HTERT RPE-1 (cell line): ENCODE results near the gene FRMPD4.
"Not testable (repeated sequence)": the region's sequence is repeated elsewhere in the genome, so short reads cannot be mapped to it uniquely, and the experiment has no call there.

Experiments used
- in situ Hi-C: fragments of 300-500 bp; cut with MboI; formaldehyde crosslinking; loops from 4 replicates; pipeline ENCODE4 v1.14.3; 2020; ENCODE audit warnings: low sequenced_read_pairs

Gene FRMPD4

DNA sequence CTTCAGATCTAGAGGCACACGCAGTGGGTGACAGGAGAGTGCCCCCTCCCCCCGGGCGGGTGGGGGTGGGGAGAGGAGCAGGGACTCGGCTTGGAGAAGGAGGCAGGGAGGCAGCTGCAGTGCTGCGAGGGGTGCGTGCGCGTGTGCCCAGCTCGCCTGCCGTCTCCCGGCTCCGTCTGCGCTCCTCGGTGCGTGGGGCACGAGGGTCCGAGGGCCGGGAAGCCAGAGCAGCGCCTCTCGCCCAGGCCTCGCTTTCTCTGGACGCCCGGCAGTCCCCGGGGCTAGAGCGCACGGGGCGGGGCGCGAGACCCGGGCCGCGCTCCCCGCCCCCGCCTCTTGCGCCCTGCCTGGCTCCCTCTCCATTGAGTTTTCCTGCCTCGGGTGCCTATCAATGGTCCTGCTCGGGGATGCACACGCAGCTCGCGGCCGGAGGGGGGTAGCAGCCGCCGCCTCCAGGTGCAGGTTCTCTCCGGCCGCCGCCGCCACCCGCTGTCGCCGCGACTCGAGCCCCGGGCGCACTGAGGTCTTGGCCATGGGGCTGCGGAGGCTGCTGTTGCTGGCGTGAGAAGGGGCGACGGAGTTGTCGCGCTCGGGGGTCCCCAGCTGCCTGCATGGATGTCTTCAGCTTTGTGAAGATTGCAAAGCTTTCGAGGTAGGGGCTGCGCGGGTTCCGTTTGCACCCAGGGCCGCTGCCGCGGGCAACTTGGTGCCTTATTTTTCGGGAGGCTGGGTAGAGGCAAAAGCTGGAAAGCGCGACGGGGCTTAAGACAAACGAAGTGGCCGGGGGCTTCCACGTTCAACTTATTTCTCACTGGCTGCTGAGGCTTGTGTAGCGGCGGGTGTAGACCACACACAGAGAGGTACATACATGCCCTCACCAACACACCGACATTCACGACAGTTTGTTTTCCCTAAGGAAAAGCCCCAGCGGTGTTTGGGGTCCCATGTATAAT, at the start of gene FRMPD4:
Gene FRMPD4, plus strand, starts transcription at position 113 of the 953 bp plus-strand sequence. Its CDS starts 499 bp downstream, at position 612.
- in situ Hi-C loops, result no loop called here

DNA sequence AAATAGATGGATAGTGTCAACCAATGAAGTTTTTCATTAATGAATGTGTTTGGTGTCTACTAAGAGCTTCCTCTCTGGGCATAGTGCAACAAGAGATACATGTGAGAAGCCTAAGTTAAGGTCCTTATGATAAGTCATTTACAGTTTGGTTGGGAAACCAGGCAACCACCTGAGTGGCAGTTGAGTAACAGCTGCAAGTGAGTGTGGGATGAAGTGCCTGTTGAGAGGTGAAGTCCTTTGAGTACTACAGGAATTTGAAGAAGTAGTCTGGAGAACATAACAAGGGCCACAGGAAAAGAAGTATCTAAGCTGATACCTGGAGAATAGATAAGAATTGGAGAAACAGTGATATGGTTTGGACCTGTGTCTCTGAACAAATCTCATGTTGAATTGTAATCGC, 48.5 kb upstream of the FRMPD4 start:
- in situ Hi-C loops, result no loop called here

DNA sequence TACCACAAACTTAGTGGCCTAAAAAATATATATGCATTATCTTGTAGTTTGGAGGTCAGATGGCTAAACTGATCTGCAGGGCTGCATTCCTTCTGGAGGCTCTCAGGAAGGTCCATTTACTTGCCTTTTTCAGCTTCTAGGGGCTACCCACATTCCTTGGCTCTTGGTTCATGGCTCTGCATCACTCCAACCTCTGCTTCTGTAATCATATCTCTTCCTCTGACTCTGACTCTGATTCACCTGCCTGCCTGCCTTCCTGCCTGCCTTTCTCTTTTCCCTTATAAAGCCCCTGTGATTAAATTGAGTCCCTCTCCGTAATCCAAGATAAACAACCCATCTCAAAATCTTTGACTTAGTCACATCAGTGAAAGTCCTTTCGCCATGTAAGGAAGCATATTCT, 25.0 kb upstream of the FRMPD4 start:
- in situ Hi-C loops, result no loop called here

DNA sequence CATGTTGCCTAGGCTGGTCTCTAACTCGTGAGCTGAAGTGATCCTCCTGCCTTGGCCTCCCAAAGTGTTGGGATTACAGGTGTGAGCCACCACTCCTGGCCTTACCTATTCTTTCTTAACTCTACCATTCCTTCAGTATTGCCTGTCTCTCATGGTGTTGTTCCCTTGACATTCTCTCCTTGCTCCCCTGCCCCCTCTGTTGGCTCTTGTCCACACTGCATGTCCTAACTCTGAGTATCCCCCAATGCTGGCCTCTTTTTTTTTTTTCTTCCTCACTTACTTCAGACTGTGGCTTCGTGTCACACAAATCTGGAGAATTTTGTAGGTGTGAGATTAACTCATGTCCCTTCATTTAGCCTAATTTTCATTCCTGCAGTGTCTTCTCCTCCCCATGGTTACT, 22.9 kb upstream of the FRMPD4 start:
- in situ Hi-C loops, result no loop called here

DNA sequence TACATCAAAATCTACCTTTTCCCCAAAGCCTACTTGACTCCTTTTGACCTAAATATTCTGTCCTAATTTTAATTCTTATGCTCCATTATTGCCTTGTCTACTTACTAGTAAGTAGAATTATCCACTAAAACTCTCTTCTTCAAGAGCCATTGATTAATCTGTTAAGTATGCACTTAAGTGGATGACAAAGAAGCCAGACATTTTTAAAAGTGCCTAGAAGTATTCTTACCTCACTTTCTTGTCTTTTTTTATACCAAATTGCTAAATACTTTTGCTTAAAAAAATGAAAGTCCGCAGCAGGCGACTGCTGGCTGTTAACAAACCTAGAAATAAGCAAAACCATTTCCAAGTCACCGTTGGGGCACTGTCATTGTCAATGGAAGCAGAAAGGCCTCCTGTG, 20.1 kb upstream of the FRMPD4 start:
- in situ Hi-C loops, result no loop called here

DNA sequence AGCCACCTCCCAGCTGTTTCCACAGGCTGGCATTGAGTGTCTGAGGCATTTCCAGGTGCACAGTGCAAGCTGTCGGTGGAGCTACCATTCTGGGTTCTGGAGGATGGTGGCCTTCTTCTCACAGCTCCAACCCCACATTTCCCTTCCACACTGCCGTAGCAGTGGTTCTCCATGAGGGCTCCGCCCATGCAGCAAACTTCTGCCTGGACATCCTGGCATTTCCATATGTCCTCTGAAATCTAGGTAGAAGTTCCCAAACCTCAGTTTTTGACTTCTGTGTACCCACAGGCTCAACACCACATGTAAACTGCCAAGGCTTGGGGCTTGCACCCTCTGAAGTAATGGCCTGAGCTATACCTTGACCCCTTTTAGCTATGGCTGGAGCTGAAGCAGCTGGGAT, 10.3 kb upstream of the FRMPD4 start:
- in situ Hi-C loops, result no loop called here

DNA sequence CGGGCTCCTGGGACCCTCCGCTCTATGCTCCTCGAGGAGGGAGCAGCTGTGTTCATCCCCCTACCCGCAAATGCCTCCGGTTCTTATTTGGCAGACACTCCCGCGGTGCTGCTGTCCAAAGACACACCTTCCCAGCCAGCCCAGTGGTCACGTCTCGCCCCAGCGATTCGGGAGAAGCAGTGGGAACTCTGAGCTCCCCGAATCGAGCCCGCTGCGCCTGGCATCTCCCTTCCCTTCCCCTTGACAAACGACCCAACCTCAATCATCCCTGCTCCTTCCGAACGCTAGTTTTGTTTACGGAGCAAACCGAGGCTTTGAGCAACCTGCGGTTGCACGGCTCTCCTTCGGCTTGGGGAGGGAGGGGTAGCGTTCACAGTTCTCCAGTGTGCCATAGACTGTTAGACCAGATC, 317 bp upstream of the FRMPD4 start:
- in situ Hi-C loops, result no loop called here

DNA sequence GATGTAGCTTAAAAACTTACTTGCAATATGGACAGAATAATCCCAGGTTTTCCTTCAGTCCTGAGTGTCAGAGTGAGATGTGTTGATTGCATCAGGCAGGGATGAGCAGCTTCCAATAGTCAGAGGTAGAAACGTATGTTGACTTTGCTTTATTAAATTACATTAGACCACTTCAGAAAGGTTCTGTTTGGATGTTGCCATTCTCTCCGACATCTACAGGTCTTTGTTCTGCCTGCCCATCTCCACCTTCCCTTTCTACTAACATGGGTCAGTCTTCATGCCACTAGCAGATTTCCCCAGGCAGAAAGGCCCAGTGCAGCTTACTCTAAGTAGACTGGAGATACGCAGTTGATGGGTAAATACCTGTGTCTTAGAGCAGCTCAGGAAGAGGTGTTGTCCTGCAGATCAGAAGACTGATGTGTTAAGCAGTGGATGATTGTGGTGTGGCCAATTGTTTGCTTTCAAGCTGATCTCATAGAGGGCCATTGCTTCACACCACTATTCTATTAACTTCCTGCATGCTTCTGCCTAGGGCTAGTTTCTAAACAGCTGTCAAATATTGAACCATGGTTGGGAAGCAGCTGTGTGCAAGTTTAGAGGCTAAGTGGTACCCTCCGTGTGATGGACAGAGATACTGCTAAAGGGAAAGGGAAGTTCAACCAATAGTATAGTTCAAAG, 1.8 kb downstream of the FRMPD4 start:
- in situ Hi-C loops, result no loop called here

DNA sequence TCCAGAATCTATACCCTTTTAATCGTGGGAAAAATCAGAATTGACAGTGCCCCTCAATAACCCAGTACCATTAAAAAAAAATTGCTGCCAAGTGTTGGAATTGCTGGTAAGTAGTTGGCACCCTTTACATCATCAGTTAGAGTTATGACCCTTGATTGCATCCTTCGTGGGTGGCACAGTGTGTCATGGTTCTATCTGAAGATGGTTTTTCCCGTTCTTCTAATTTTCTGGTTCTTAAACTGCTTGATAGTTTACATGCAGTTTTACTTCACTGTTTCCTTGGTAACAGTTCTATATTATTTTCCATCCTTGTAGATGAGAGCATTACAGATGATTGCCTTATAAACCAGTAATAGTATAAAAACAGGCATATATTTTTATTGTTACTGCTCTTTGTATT, 3.2 kb downstream of the FRMPD4 start:
- in situ Hi-C loops, result no loop called here

DNA sequence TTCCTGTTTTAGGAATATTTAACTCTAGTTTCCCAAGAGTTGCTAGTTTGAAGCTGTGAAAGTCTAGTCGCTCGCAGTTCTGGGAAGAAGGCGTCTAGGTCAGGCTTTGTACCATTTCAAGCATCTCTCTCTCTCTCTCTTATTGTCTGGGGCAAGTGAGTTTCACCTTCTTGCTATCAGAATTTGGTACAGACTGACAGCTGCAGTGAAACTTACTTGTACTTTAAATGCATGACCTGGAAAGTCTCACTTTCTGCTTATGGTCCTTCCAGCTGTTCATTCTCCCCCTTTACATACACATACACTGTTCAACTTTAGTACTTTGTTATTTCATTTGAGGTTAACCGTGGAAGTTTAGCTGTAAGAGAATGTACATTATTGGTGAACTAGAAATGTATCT, 4.4 kb downstream of the FRMPD4 start:
- in situ Hi-C loops, result no loop called here

DNA sequence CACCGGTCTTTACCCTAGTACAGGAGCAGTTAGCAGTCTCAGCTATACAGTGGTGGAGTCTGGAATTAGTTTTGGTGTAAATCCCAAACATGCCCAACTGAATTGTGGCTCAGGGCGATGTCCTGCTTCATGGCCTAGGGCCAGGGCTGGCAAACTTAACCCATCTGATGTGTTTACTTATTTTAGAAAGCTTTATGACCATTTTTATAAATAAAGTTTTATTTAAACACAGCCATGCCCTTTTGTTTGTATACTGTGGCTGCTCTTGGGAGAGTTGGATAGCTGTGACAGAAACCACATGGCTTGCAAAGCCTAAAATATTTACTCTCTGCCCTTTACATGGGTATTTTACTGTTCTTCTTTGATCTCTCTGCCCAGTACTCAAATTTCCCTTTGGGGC, 7.1 kb downstream of the FRMPD4 start:
- in situ Hi-C loops, result no loop called here

DNA sequence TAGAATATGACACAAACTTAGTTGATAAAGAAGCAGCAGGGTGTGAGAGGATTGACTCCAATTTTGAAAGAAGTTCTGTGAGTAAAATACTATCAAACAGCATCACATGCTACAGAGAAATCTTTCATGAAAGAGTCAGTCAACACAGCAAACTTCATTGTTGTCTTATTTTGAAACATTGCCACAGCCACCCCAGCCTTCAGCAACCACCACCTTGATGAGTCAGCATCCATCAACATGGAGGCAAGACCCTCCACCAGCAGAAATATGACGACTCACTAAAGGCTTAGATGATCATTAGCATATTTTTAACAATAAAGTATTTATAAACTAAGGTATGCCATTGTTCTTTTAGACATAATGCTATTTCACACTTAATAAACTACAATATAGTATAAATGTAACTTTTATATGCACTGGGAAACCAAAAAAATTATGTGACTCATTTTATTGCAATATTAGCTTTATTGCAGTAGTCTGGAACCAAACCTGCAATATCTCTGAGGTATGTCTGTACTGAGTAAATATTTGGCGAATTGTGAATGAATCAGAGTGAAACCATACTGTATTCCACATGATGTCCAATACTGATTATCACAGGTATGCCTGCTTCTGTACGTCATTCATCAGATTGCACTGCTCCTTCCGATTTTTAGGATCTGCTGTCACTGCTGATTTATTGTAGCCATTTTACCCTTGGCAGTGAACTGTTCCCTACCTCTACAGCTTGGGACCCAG, 11.6 kb downstream of the FRMPD4 start:
- in situ Hi-C loops, result no loop called here

DNA sequence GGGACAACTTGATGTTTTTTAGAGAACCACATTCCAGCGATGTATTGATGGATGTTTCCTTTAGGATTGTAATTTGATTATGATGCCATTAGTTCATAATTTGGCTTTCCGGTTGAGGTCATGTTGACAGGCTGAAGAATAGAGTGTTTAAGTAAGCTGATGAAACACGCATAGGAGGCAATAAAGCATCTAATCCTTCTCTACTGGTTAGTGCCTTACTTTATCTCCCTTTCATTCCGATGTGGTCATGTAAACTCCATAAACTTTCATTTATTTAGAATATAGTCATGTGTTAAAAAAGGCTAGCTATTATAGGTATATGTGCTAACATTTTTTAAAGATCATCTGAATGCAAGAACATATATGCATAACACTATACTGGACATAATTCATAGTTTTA, 15.0 kb downstream of the FRMPD4 start:
- in situ Hi-C loops, result no loop called here

DNA sequence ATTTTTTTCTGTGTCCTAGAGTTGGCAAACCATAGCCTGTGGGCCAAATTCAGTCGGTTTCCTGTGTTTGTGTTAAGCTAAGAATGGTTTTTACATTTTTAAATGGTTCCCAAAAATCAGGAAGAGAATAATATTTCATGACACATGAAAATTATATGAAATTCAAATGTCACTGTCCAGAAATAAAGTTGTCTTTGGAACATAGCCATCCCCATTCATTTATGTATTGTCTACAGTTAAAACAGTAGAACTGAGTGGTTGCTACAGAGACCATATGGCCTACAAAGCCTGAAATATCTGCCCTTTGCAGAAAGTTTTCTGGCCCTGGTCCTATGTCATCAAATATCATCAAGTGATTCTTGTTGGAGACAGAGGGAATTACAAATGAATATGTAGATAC, 15.5 kb downstream of the FRMPD4 start:
- in situ Hi-C loops, result no loop called here

DNA sequence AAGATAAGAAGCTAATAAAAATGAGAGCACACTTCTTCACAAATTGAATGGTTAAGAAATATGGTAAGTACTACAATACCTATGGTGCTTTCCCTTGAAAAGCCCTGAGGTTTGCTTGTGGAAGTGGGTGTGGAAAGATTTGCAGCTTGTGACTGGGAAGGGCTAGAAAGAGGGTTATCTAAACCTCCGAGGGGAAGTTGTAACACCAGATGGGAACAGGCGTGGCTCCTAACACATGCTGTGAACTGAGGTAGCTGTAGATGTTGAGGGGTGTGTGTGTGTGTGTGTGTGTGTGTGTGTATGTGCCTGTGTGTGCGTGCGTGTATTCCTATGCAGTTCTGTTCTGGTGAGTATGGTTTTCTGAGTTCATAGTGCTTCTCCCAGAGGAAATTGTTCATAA, 21.5 kb downstream of the FRMPD4 start:
- in situ Hi-C loops, result no loop called here

DNA sequence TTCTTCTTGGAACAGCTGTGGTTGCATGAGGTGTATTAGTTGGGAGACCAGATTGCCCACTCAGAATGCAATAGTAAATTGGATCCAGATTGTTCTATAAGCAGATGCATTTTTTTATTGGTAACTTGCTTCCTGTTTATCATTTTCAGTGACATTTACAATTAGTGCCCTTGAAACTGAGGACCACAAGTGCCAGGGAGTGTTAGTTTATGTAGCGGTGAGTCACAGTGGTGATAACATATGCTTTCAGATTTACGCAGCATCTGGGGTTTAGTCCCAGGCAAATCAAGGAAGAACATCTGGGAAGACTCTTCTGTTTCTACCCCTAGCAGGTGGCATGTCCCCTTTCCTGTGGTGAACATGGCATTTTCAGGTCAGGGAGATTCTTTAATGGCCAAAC, 24.1 kb downstream of the FRMPD4 start:
- in situ Hi-C loops, result no loop called here

DNA sequence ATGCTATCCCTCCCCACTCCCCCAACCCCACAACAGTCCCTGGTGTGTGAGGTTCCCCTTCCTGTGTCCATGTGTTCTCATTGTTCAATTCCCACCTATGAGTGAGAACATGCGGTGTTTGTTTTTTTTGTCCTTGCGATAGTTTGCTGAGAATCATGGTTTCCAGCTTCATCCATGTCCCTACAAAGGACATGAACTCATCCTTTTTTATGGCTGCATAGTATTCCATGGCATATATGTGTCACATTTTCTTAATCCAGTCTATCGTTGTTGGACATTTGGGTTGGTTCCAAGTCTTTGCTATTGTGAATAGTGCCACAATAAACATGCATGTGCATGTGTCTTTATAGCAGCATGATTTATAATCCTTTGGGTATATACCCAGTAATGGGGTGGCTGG, 25.9 kb downstream of the FRMPD4 start:
- in situ Hi-C loops, result not testable (repeated sequence)

DNA sequence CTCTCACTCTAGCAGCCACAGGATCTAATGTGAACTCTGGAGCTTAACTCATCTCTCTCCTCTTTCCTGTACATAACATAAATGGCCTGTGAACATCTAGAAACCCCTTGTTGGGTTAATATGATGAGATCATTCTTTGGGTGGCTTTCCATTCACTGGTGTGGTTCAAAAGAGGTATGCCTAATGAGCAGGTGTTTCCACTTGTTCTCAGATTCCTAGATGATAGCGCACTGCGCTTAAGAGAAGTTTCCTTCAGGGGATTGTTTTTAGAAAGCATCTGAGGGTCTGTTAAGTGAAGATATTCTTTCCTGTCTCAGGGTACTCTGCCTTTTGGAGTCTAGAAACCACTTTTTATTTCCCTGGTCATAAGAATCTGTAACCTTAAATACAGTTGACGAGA, 32.5 kb downstream of the FRMPD4 start:
- in situ Hi-C loops, result no loop called here

DNA sequence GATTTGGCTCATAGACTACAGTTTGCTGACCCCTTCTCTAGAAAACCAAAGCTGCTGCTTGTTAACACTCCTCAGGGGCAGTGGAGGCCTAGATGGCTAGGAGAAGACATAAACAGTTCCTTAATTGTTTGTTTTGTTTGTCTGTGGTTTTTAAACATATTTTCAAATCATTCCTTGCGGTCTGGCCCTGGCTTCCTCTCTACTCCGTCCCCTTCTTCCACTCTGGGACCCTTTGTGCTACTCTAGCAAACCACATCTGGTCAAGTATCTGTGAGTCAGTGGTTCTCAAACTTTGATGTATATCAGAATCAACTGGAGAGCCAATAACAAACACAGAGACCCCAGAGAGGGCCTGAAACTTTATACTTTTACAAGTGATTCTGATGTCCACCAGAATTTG, 36.1 kb downstream of the FRMPD4 start:
- in situ Hi-C loops, result no loop called here

DNA sequence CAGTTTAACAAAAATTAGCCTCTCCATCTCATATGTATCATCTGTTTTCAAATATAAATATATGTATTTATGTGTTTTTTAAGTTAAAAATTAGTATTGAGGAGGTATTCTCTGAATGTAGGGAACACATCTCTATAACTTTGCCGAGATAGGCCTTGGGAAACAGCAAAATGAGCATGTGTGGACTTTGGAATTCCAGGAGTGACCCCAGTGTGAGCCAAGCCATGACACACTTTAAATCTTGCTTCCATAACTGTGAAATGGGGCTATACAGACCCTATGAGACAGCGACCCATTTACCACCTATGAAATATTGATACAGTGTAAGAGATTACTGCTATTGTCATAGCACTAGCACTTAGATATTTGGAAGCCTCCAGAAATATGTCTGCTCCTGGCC, 58.8 kb downstream of the FRMPD4 start:
- in situ Hi-C loops, result no loop called here

DNA sequence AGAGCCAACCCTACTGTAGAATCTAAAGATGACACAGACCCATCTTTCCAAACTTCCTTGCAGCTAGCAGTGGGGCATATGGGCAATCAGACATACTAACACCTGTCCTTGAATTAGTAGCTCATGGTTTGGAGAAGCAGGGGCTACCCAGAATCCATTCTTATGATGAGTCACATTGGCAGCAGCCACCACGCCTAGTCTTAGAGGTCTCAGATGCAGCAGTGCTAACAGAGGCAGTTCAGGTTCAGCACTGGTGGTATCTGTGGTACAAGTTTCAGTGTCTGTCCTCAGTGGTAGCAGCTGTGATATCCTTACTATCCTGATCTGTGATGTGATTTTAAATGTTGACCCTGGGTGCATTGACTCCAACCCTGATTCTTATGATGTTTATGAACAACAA, 68.1 kb downstream of the FRMPD4 start:
- in situ Hi-C loops, result no loop called here
